Measurements from ENCODE around the gene ANKS4B. TPM values are rescaled to one million over a fixed set of nuclear protein-coding genes. Genes with fewer than 3 reads are reported as not detected.
A peak's percentile ranks its signal among the peaks of the same experiment; 100 is the strongest.
"Not testable (repeated sequence)": the region's sequence is repeated elsewhere in the genome, so short reads cannot be mapped to it uniquely, and the experiment has no call there.

ANKS4B gene
- total RNA-seq, 2 donors from 2014 or later: 41.3 to 62.9 TPM

- no peak for DNase-seq
- no peaks in the 10 kb centered on the region for H3K9me3 ChIP-seq
- intact Hi-C loops (cut with DNase I): loop anchor here (5.0 kb wide), 1 partner anchor 88 kb away; the partner anchor contains the start of gene CRYM
These were observed 44.2 kb upstream of the ANKS4B start for GRCh38 chr16:21189311-21189710.

GRCh38 chr16:21190013-21190412 is 43.5 kb upstream of the ANKS4B start:
- Histone ChIP-seq H3K27ac (no peak overlapping the region), H3K9ac (ENCODE audit: low read depth in 2 of 2, low read length in 2 of 2) (no peak overlapping the region), H3K4me3 (no peak overlapping the region), H3K4me1 (peaks cover 3% of the 10 kb centered on the region), H3K9me3 (no peaks in the 10 kb centered on the region), H3K27me3 (no peaks in the 10 kb centered on the region), H3K36me3 (no peaks in the 10 kb centered on the region)
- TF ChIP-seq CTCF (IDR thresholded peaks at IDR 0.05): no peak
- no peak for DNase-seq
- intact Hi-C loops (cut with DNase I): no loop called here

More at GRCh38 chr16:21189311-21189710, 44.2 kb upstream of the ANKS4B start:
- Histone ChIP-seq H3K27me3 (no peaks in the 10 kb centered on the region), H3K9ac (ENCODE audit: low read depth in 2 of 2, low read length in 2 of 2) (no peak overlapping the region), H3K27ac (no peak overlapping the region), H3K4me1 (peaks cover 3% of the 10 kb centered on the region), H3K36me3 (no peaks in the 10 kb centered on the region), H3K4me3 (peak overlapping the region; percentile 23)
- no peak for TF ChIP-seq CTCF (IDR thresholded peaks at IDR 0.05)

GRCh38 chr16:21190599-21190998 is 42.9 kb upstream of the ANKS4B start:
- Histone ChIP-seq H3K9ac (ENCODE audit: low read depth in 2 of 2, low read length in 2 of 2) (no peak overlapping the region), H3K27ac (no peak overlapping the region), H3K4me1 (peaks cover 3% of the 10 kb centered on the region), H3K36me3 (no peaks in the 10 kb centered on the region), H3K27me3 (no peaks in the 10 kb centered on the region), H3K9me3 (no peaks in the 10 kb centered on the region), H3K4me3 (no peak overlapping the region)
- no peak for DNase-seq
- TF ChIP-seq CTCF (IDR thresholded peaks at IDR 0.05): no peak
- intact Hi-C loops (cut with DNase I): no loop called here

GRCh38 chr16:21192991-21193390 is 40.5 kb upstream of the ANKS4B start:
- peak overlapping the region in 1 of 2 donors; percentile 17 for H3K9ac ChIP-seq (ENCODE audit: low read depth in 2 of 2, low read length in 2 of 2)
- no peaks in the 10 kb centered on the region for H3K36me3 ChIP-seq
- no peak for DNase-seq
- TF ChIP-seq CTCF (IDR thresholded peaks at IDR 0.05): no peak
- H3K9me3 ChIP-seq: no peaks in the 10 kb centered on the region
- intact Hi-C loops (cut with DNase I): no loop called here
- peaks cover 3% of the 10 kb centered on the region for H3K4me1 ChIP-seq
- H3K27ac ChIP-seq: no peak overlapping the region
- H3K4me3 ChIP-seq: no peak overlapping the region
- H3K27me3 ChIP-seq: no peaks in the 10 kb centered on the region

- Histone ChIP-seq H3K27ac (no peak overlapping the region), H3K4me3 (no peak overlapping the region), H3K36me3 (no peaks in the 10 kb centered on the region), H3K9me3 (no peaks in the 10 kb centered on the region), H3K9ac (ENCODE audit: low read depth in 2 of 2, low read length in 2 of 2) (no peak overlapping the region), H3K27me3 (no peaks in the 10 kb centered on the region), H3K4me1 (no peaks in the 10 kb centered on the region)
- TF ChIP-seq CTCF (IDR thresholded peaks at IDR 0.05): no peak
- intact Hi-C loops (cut with DNase I): no loop called here
- no peak for DNase-seq
These were observed 38.7 kb upstream of the ANKS4B start for GRCh38 chr16:21194771-21195301.

- DNase-seq; H3K27me3 ChIP-seq; H3K9me3 ChIP-seq; intact Hi-C loops (cut with DNase I); H3K9ac ChIP-seq (ENCODE audit: low read depth in 2 of 2, low read length in 2 of 2); H3K36me3 ChIP-seq; H3K4me1 ChIP-seq; H3K27ac ChIP-seq; H3K4me3 ChIP-seq: not testable (repeated sequence)
These were observed 38.2 kb upstream of the ANKS4B start for GRCh38 chr16:21195330-21195729.
